GM21786 (cell line): ENCODE results near the gene CUL7.
"Not testable (repeated sequence)": the region's sequence is repeated elsewhere in the genome, so short reads cannot be mapped to it uniquely, and the experiment has no call there.

Experiments
- ATAC-seq: cut with Tn5 transposase; IDR thresholded peaks from one replicate; pipeline ENCODE4 v1.9.1; 2021; ENCODE audit not compliant: unreplicated experiment

CUL7 gene

DNA sequence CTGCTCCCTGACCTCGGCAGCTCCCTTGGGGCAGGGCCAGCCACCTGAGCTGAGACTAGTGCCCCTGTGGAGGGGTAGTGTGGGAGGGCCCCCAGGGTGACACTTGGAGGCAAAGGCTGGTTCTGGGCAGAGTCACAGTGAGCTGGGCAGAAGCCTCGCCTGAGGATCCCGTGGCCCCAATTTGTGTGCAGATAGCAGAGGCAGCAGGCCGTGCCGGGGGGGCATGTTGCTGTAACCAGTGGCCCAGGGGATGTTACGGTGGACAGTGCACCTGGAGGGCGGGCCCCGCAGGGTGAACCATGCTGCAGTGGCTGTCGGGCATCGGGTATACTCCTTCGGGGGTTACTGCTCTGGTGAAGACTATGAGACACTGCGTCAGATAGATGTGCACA, 36.7 kb downstream of the CUL7 start:
- no peak for ATAC-seq

DNA sequence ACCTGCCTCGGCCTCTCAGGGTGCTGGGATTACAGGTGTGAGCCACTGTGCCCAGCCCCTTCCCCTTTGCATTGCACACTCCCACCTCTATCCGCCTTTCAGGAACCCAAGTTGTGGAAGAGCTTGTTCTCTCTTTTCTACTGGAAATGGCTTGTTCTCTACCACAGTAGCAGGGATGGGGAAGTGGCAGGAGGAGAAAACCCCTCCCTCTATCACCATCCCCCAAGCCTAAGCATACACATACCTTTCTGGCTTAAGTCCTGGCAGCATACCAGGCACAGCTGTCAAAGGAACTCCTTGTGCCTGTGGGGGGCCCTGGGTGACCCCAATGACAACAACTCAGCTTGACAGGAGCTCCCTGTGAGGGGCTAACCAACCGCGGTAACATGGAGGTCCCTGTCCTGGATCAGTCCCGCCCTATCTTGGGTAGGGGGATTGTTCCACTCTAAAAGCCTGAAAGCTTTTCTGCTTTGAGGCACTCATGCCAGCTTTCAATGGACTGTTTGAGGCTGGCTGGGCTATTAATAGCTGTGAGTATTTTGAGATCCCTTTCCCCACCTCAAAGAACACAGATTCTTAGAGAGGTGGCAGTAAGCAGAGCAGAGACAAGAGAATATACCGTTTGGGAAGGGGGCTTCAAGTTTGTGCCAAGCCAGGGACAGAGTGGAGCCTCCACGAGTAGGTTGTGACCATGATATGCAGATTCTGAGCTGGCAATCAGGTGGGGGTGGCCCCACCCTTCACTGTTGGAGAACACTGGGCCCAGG, 37.3 kb downstream of the CUL7 start:
- no peak for ATAC-seq

DNA sequence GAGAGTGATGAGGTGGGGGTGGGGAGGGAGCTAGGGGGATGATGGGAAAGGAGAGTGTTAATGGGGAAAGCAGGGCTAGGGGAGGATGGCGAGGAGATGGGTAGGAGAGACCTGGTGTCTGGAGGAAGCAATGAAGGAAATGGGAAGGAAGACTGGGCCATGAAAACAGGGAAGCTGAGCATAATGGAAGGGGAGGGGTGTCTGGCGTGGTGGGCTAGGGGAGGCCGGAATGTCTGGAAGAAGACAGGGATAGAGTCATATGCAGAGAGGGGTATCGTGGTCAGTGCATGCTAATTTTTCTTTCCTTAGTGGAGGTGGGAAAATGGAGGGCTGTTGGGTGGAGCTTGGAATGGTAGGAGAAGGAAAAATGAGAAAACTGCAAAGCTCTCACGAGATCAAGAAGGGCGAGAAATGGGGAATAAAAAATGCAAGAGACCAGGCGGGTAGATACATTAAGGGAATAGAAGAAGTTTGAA, 39.2 kb downstream of the CUL7 start:
- no peak for ATAC-seq

DNA sequence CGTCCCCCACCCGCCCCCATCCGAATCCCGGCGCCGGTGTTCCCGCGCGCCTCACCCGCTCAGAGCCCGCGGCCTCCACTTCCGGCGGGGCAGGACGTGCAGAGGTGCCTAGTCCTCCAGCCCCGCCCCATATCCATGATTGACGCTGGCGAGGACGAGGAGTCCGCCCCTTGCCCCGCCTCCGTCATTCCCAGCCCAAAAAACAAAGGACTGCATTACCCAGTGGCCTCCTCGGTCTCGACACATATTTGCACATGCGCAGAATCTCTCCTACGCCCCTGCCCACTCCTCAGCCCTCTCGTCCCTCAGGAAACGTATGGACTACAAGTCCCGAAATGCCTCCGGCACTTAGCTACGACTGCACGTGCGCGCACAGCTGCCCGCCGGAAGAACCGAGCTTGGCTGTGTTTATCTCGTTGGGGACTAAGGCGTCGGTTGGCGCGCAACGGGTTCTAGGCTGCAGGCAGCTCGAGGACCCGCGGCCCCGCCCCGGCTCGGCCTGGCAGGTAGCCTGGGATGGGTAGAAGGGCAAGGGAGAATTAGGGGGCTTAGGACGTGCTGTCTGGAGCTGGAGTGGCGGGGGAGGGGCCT, 39.7 kb downstream of the CUL7 start, which contains the start of the genes KLHDC3 and MEA1:
KLHDC3 (plus strand) TSS at position 407 of the 591 bp plus-strand sequence. CDS start 2,944 bp downstream, outside the sequence.
MEA1 (minus strand) TSS at position 104 of the 591 bp plus-strand sequence. CDS start 133 bp downstream, outside the sequence.
- peak; percentile 95 for ATAC-seq

DNA sequence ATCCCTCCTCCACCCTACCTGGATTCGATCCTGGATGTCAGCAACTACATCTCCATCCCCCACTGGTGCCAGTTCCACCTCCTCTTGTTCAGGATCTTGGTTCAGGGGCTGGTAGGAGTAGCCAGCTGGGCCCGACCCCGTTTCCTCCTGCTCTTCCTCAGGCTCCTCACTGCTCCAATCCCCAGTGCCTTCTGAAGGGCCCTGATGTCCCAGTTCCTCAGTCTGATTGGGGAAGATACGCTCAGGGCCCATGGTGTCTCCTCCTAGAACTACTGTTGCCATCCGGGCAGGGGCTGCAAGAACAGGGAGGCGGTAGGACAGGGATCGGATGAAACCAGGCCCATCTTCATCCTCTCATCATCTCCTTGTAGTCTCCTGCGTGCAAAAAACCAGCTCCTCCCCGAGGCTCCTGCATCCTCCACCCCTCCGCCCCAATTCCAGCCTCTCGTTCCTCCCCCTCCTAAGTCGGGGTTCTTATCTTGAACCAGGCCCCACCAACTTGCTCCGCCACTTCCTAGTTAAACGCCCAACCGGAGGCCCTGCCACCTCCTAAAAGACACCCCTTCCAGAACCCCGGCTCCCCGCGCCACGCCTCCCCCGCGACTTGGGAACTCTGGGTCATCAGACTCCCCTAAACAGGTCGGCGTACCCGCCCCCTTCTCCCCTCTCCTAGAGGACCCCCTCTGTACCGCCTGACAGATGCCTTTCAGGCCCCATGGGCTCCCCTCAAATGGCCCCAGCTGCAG, 40.4 kb downstream of the CUL7 start:
- peak; percentile 5 for ATAC-seq

DNA sequence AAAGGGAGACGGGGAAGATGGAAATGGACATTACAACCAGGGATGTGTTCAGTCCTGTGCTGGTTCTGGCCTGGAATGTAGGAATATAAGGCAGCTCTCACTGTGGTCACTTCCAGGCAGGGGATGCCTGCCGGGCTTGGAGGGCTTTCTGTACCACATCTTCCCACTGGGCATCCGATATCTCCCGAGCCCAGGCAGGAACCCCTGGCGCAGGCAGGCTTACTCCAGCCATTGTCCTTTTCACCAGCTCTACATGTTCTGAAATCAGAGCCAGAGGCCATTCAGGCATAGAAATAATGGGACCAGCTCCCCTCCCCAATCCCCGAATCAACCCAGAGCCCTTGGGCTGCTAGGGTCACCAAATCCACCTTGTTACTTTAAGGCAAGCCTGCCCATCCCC, 41.3 kb downstream of the CUL7 start:
- no peak for ATAC-seq

DNA sequence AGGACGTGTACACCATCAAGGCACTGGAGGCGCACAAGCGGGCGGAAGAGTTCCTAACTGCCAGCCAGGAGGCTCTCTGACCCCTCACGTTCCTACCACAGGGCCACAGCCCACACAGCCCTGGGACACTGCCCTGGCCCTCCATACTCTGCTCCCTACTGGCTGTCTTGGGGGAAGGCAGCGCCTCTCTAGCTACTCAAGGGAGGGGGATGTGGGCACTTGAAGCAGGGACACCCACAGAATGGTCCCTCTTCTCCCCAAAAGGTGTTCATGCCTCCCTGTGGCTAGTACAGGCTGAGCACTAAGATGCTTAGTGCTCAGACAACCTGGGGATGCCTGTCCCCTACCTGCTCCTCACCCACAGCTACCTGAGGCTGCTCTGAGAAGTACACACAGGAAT, 42.4 kb downstream of the CUL7 start:
- ATAC-seq, result no peak

DNA sequence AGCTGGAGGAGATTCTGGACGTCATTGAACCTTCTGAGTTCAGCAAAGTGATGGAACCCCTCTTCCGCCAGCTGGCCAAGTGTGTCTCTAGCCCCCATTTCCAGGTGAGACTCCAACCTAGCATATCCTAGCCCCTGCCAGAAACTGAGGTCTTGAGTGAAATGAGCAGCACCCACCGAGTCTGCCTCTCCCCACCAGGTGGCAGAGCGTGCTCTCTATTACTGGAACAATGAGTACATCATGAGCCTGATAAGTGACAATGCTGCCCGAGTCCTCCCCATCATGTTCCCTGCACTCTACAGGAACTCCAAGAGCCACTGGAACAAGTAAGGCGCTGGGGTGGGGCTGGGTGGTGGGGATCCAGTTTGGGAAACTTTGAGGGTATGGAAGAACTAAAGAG, 44.5 kb downstream of the CUL7 start:
- no peak for ATAC-seq

DNA sequence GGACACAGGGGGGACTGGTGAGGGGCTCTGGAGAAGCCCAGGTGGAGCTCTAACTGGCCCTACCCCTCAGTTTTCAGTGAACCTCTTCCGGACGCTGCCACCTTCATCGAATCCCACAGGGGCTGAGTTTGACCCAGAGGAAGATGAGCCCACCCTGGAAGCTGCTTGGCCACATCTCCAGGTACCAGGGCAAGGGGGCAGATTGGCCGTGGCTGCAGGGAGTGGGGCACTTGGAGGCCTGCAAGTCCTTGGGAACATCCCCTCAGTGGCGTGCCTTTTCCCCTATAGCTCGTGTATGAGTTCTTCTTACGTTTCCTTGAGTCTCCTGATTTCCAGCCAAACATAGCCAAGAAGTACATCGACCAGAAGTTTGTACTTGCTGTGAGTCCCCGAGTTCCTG, 46.5 kb downstream of the CUL7 start:
- no peak for ATAC-seq

DNA sequence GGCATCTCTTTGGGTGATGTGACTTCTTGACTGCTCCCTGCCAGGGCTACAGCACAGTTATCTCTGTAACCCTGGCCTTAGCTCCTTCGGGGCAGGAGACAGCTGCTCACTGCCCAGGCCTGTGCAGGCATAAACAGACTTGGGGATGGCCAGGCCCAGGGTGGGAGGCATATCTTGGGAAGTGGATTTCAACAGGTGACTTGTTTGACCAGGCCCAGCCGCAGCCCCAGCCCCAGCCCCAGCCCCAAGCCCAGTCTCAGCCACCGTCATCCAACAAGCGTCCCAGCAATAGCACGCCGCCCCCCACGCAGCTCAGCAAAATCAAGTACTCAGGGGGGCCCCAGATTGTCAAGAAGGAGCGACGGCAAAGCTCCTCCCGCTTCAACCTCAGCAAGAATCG, 47.4 kb downstream of the CUL7 start:
- no peak for ATAC-seq

DNA sequence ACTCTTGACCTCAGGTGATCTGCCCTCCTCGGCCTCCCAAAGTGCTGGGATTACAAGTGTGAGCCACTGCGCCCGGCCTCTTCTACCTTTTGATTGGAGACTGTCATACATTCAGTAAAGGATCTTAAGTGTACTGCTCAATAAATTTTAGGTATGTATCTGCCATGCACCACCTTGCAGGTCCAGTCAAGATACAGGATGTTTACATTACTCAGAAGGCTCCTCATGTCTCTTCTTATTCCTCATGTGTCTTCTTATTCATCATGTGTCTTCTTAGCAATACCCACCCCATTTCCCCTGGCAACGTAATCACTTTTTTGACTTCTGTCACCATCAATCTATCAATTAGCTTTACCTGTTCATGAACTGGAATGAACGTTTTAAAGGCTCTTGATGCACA, 47.8 kb downstream of the CUL7 start:
- ATAC-seq, result no peak

DNA sequence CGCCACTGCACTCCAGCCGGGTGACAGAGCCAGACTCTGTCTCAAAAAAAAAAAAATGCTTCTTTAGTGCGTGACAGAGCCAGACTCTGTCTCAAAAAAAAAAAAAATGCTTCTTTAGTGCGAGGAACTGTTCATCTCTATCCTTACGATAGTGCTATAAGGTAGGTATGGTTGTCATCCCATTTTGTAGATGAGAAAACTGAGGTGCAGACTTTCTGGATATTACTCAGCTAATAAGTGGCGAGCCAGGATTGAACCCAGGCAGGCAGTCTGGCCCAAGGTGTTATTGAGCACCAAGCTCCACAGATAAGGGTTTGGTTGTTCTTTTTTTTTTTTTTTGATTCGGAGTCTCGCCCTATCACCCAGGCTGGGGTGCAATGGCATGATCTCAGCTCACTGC, 51.8 kb downstream of the CUL7 start:
- ATAC-seq, result no peak

DNA sequence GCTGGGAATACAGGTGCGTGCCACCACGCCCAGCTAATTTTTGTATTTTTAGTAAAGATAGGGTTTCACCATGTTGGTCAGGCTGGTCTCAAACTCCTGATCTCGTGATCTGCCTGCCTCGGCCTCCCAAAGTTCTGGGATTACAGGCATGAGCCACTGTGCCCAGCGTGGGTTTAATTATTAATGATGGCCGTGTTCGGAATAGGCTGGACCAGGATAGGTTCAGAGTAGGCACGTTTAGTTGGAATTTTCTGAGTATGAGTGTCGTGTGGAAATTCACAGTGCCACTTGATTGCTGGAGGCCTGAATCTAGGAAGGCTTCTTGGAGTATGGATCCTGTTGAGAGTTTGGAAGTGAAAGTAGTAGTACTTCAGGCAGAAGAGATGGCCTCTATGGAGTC, 55.4 kb downstream of the CUL7 start:
- not testable (repeated sequence) for ATAC-seq

DNA sequence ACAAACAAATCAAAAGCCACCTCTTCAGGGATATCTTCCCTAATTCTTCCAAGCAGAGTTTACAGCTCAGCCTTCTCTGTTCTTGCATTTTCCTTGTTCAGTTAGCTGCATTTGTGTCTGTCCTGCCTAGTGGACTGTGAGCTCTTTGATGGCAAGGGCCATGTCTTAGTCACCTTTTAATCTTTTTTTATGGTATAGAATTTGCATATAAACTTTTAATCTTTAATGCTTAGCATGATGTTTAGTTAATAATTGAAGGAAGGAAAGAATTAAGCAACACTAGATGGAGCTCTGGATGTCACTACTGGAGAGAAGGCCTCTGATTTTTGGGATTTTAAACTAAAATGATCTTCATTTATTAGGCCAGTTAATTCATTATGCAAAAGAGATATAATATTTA, 57.1 kb downstream of the CUL7 start:
- no peak for ATAC-seq

DNA sequence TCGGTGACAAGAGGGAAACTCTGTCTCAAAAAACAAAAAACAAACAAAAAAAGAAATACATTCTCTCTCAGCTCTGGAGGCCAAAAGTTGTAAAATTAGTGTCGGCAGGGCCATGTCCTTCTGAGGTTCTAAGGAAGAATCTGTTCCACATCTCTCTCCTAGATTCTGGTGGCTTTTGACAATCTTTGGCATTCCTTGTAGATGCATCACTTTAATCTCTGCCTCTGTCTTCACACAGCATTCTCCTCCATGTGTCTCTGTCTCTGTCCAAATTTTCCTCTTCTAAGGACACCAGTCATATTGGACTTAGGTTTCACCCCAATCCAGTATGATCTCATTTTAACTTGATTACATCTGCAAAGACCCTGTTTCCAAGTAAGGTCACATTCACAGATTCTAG, 60.2 kb downstream of the CUL7 start:
- ATAC-seq, result no peak

DNA sequence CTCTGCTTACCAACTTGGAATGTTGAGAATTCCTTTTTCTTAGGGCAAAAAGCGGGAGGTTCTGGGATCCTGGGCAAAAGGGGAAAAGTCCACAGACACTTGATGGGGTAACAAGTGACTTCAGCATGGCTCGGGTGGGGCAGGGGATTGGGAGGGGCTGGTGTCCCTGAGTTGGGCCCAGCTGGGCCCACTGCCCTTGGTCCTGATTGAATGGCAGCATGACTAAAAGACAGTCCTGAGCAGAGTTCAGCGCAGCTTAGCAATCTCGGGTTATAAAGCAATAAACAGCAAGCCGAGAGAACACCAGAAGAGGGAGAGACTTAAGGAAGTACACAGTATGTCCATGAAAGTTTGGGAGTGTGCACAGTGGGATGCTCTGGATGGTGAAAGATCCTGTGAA, 63.7 kb downstream of the CUL7 start:
- no peak for ATAC-seq

DNA sequence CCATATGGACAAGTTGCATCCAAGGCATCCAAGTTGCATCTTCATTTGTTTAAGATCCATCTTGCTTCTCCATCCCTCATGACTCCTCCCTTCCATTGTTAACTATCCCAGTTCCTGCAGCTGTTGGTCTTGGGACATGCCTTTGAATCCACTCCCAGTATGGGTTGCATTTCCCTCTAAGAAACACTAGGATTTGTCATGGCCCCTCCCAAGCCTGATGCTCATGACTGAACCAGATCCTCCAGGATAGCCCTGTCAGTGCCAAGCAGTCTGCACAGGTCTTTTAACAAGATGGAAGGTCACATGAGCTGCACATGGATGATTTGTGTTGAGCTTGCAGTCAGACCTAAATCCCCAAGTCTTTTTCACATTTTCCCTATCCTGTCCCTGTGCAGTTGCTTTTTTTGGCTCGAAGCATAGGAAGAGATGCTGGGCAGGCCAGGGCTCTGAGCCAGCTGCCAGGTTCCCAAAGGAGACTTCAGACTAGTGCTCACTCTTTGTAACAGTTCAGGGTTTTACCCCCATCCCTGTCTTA, 65.1 kb downstream of the CUL7 start:
- ATAC-seq, result no peak
